ENCODE data around the gene HECTD4.
A peak's percentile ranks its signal among the peaks of the same experiment; 100 is the strongest.
"Not testable (repeated sequence)": the region's sequence is repeated elsewhere in the genome, so short reads cannot be mapped to it uniquely, and the experiment has no call there.

The HECTD4 gene

GRCh38 chr12:112350593-112351592, 31.3 kb downstream of the HECTD4 start:
- no peaks in the 10 kb centered on the region for H3K27me3 Mint-ChIP-seq
- no peaks in the 10 kb centered on the region for H3K9me3 Mint-ChIP-seq
- DNase-seq (no peak), ATAC-seq (no peak)
- H3K36me3 Mint-ChIP-seq (ENCODE audit: low read depth), result peaks cover 3% of the 10 kb centered on the region
- H3K27ac Mint-ChIP-seq, result no peak overlapping the region
- no peak overlapping the region for H3K4me3 Mint-ChIP-seq
- H3K4me1 Mint-ChIP-seq, result peaks cover 42% of the 10 kb centered on the region

GRCh38 chr12:112349431-112349830, 32.8 kb downstream of the HECTD4 start:
- ATAC-seq, result no peak
- Mint-ChIP-seq H3K36me3 (ENCODE audit: low read depth) (peaks cover under 1% of the 10 kb centered on the region), H3K4me3 (no peak overlapping the region), H3K27me3 (no peaks in the 10 kb centered on the region), H3K27ac (no peak overlapping the region), H3K4me1 (peaks cover 49% of the 10 kb centered on the region), H3K9me3 (no peaks in the 10 kb centered on the region)
- no peak for DNase-seq

- H3K4me1 Mint-ChIP-seq, result peaks cover 47% of the 10 kb centered on the region
- not testable (repeated sequence) for DNase-seq; H3K27me3 Mint-ChIP-seq; H3K27ac Mint-ChIP-seq; ATAC-seq; H3K36me3 Mint-ChIP-seq (ENCODE audit: low read depth); H3K9me3 Mint-ChIP-seq; H3K4me3 Mint-ChIP-seq
Observed at GRCh38 chr12:112348926-112349325, 33.3 kb downstream of the HECTD4 start.

- H3K4me1 Mint-ChIP-seq, result peaks cover 45% of the 10 kb centered on the region
- ATAC-seq (peak; percentile 77), DNase-seq (no peak)
- no peak overlapping the region for H3K4me3 Mint-ChIP-seq
- no peaks in the 10 kb centered on the region for H3K36me3 Mint-ChIP-seq (ENCODE audit: low read depth)
- no peak overlapping the region for H3K27ac Mint-ChIP-seq
- H3K27me3 Mint-ChIP-seq, result no peaks in the 10 kb centered on the region
- H3K9me3 Mint-ChIP-seq, result no peaks in the 10 kb centered on the region
Observed at GRCh38 chr12:112347581-112347982, 34.6 kb downstream of the HECTD4 start.

GRCh38 chr12:112346194-112346593, 36.0 kb downstream of the HECTD4 start:
- H3K27ac Mint-ChIP-seq, result no peak overlapping the region
- ATAC-seq, result no peak
- no peak for DNase-seq
- H3K27me3 Mint-ChIP-seq, result no peaks in the 10 kb centered on the region
- no peaks in the 10 kb centered on the region for H3K9me3 Mint-ChIP-seq
- H3K36me3 Mint-ChIP-seq (ENCODE audit: low read depth), result no peaks in the 10 kb centered on the region
- H3K4me3 Mint-ChIP-seq, result no peak overlapping the region
- H3K4me1 Mint-ChIP-seq, result peaks cover 50% of the 10 kb centered on the region

- Mint-ChIP-seq H3K36me3 (ENCODE audit: low read depth) (no peaks in the 10 kb centered on the region), H3K27ac (no peak overlapping the region), H3K4me3 (no peak overlapping the region), H3K4me1 (peaks cover 46% of the 10 kb centered on the region), H3K27me3 (no peaks in the 10 kb centered on the region), H3K9me3 (no peaks in the 10 kb centered on the region)
- no peak for ATAC-seq
- no peak for DNase-seq
Observed at GRCh38 chr12:112344220-112344619, 38.0 kb downstream of the HECTD4 start.

- Mint-ChIP-seq H3K4me1 (peaks cover 40% of the 10 kb centered on the region), H3K36me3 (ENCODE audit: low read depth) (no peaks in the 10 kb centered on the region)
- no peak for DNase-seq
Observed at GRCh38 chr12:112342587-112342986, 39.6 kb downstream of the HECTD4 start.

GRCh38 chr12:112341046-112341825, 41.0 kb downstream of the HECTD4 start:
- no peak overlapping the region for H3K27ac Mint-ChIP-seq
- no peaks in the 10 kb centered on the region for H3K9me3 Mint-ChIP-seq
- H3K36me3 Mint-ChIP-seq (ENCODE audit: low read depth), result no peaks in the 10 kb centered on the region
- no peak overlapping the region for H3K4me3 Mint-ChIP-seq
- H3K4me1 Mint-ChIP-seq, result peaks cover 34% of the 10 kb centered on the region
- ATAC-seq (no peak), DNase-seq (no peak)
- H3K27me3 Mint-ChIP-seq, result no peaks in the 10 kb centered on the region

More at GRCh38 chr12:112342587-112342986, 39.6 kb downstream of the HECTD4 start:
- H3K27me3 Mint-ChIP-seq, result no peaks in the 10 kb centered on the region
- H3K9me3 Mint-ChIP-seq, result no peaks in the 10 kb centered on the region
- ATAC-seq, result no peak
- no peak overlapping the region for H3K4me3 Mint-ChIP-seq
- no peak overlapping the region for H3K27ac Mint-ChIP-seq

- Mint-ChIP-seq H3K27ac (no peak overlapping the region), H3K4me3 (no peak overlapping the region), H3K36me3 (ENCODE audit: low read depth) (no peaks in the 10 kb centered on the region), H3K27me3 (no peaks in the 10 kb centered on the region), H3K4me1 (peaks cover 26% of the 10 kb centered on the region), H3K9me3 (no peaks in the 10 kb centered on the region)
- ATAC-seq (no peak), DNase-seq (no peak)
Observed at GRCh38 chr12:112340230-112340629, 42.0 kb downstream of the HECTD4 start.

- not testable (repeated sequence) for H3K4me1 Mint-ChIP-seq; H3K27ac Mint-ChIP-seq; ATAC-seq; H3K27me3 Mint-ChIP-seq; H3K9me3 Mint-ChIP-seq; H3K36me3 Mint-ChIP-seq (ENCODE audit: low read depth); H3K4me3 Mint-ChIP-seq; DNase-seq
Observed at GRCh38 chr12:112334999-112335398, 47.2 kb downstream of the HECTD4 start.

- DNase-seq (no peak), ATAC-seq (no peak)
- peaks cover 3% of the 10 kb centered on the region for H3K36me3 Mint-ChIP-seq (ENCODE audit: low read depth)
- no peaks in the 10 kb centered on the region for H3K9me3 Mint-ChIP-seq
- no peak overlapping the region for H3K4me3 Mint-ChIP-seq
- peaks cover 6% of the 10 kb centered on the region for H3K4me1 Mint-ChIP-seq
- H3K27me3 Mint-ChIP-seq, result no peaks in the 10 kb centered on the region
- H3K27ac Mint-ChIP-seq, result no peak overlapping the region
Observed at GRCh38 chr12:112333019-112333418, 49.2 kb downstream of the HECTD4 start.

- Mint-ChIP-seq H3K27me3 (no peaks in the 10 kb centered on the region), H3K36me3 (ENCODE audit: low read depth) (peaks cover 3% of the 10 kb centered on the region), H3K9me3 (no peaks in the 10 kb centered on the region), H3K4me1 (peaks cover 9% of the 10 kb centered on the region), H3K4me3 (no peak overlapping the region), H3K27ac (no peak overlapping the region)
- no peak for ATAC-seq
- DNase-seq, result no peak
Observed at GRCh38 chr12:112331886-112332285, 50.3 kb downstream of the HECTD4 start.

GRCh38 chr12:112330706-112331105, 51.5 kb downstream of the HECTD4 start:
- no peaks in the 10 kb centered on the region for H3K27me3 Mint-ChIP-seq
- H3K36me3 Mint-ChIP-seq (ENCODE audit: low read depth), result peaks cover 3% of the 10 kb centered on the region
- no peak overlapping the region for H3K27ac Mint-ChIP-seq

GRCh38 chr12:112328456-112329124, 53.6 kb downstream of the HECTD4 start:
- H3K27me3 Mint-ChIP-seq, result no peaks in the 10 kb centered on the region
- DNase-seq, result no peak
- H3K4me1 Mint-ChIP-seq, result peaks cover 17% of the 10 kb centered on the region
- H3K27ac Mint-ChIP-seq, result no peak overlapping the region
- ATAC-seq, result no peak
- no peaks in the 10 kb centered on the region for H3K9me3 Mint-ChIP-seq
- H3K4me3 Mint-ChIP-seq, result no peak overlapping the region
- H3K36me3 Mint-ChIP-seq (ENCODE audit: low read depth), result no peaks in the 10 kb centered on the region

More at GRCh38 chr12:112330706-112331105, 51.5 kb downstream of the HECTD4 start:
- Mint-ChIP-seq H3K4me3 (no peak overlapping the region), H3K9me3 (no peaks in the 10 kb centered on the region), H3K4me1 (peaks cover 9% of the 10 kb centered on the region)
- no peak for ATAC-seq
- DNase-seq, result no peak
